OCI-LY7 (cell line): ENCODE data around the gene CACNG3. TPM values are rescaled to one million over a fixed set of nuclear protein-coding genes. Genes with fewer than 3 reads are reported as not detected.

Experiments
- BruUV-seq: library from RNA; stranded (reverse); fragments of 400-500 nt; replicated peaks from 2 replicates; lab custom pipeline; 2021; lab: Mats Ljungman, UMichigan
- CTCF ChIA-PET: fragments of 300-600 bp; sonication (Branson Sonifier 250); formaldehyde crosslinking; loops from one replicate; lab custom pipeline; 2022; ENCODE audit warnings: antibody characterized with exemption; ENCODE audit not compliant: unreplicated experiment; lab: Charles Lee
- POLR2A ChIA-PET: fragments of 300-600 bp; sonication (Branson Sonifier 250); formaldehyde crosslinking; loops from one replicate; lab custom pipeline; 2022; ENCODE audit warnings: antibody characterized with exemption; lab: Charles Lee
- DNase-seq: peaks from one replicate; pipeline ENCODE4 v3.0.0-alpha.2; 2015; ENCODE audit warnings: low spot score
- H2AFZ ChIP-seq: fragments of 200-600 bp; sonication (generic), shearing (Covaris generic); 2 replicates; pipeline ENCODE4 v1.6.1; 2014; ENCODE audit warnings: mild to moderate bottlenecking, antibody characterized with exemption, low read length, moderate library complexity
- H3K27ac ChIP-seq: fragments of 200-600 bp; sonication (generic); 2 replicates; pipeline ENCODE4 v1.5.1; 2014; ENCODE audit warnings: mixed run types, low read depth, mild to moderate bottlenecking, moderate library complexity, low read length, inconsistent platforms; ENCODE audit not compliant: poor library complexity, severe bottlenecking
- H3K36me3 ChIP-seq: fragments of 200-600 bp; sonication (generic); 2 replicates; pipeline ENCODE4 v1.6.1; 2014; ENCODE audit warnings: mild to moderate bottlenecking, antibody characterized with exemption, low read length, moderate library complexity, mixed read lengths; ENCODE audit not compliant: insufficient read depth
- H3K4me1 ChIP-seq: fragments of 200-600 bp; sonication (generic); 2 replicates; pipeline ENCODE4 v1.5.1; 2014; ENCODE audit warnings: mild to moderate bottlenecking, low read length; ENCODE audit not compliant: insufficient read depth, poor library complexity, severe bottlenecking
- H3K4me2 ChIP-seq: fragments of 200-600 bp; sonication (generic); 2 replicates; pipeline ENCODE4 v1.6.1; 2014; ENCODE audit warnings: mild to moderate bottlenecking, low read length
- H3K4me3 ChIP-seq: fragments of 200-600 bp; sonication (generic); 2 replicates; pipeline ENCODE4 v1.5.1; 2014; ENCODE audit warnings: mild to moderate bottlenecking, low read depth, low read length; ENCODE audit not compliant: poor library complexity, severe bottlenecking
- H3K79me2 ChIP-seq: fragments of 200-600 bp; sonication (generic); 2 replicates; pipeline ENCODE4 v1.6.1; 2016; ENCODE audit warnings: low read depth, mild to moderate bottlenecking, low read length, moderate library complexity, mixed read lengths; ENCODE audit not compliant: insufficient read depth
- H3K9me2 ChIP-seq: fragments of 200-600 bp; sonication (generic); 2 replicates; pipeline ENCODE4 v1.6.1; 2016; ENCODE audit warnings: mild to moderate bottlenecking, low read length, mixed read lengths; ENCODE audit not compliant: insufficient read depth
- H3K9me3 ChIP-seq: fragments of 200-600 bp; sonication (generic); 2 replicates; pipeline ENCODE4 v1.6.1; 2014; ENCODE audit warnings: mild to moderate bottlenecking, mixed run types, low read length, mixed read lengths
- H4K20me1 ChIP-seq: fragments of 200-600 bp; sonication (generic); 2 replicates; pipeline ENCODE4 v1.6.1; 2014; ENCODE audit warnings: mild to moderate bottlenecking, antibody characterized with exemption, low read length, moderate library complexity, mixed read lengths; ENCODE audit not compliant: insufficient read depth
- EZH2phosphoT487 ChIP-seq: fragments of 200-600 bp; sonication (generic); IDR thresholded peaks from 2 replicates; pipeline ENCODE4 v1.6.1; 2018; ENCODE audit warnings: low read depth, borderline replicate concordance, mild to moderate bottlenecking, mixed run types, antibody characterized with exemption, low read length, moderate library complexity, mixed read lengths
- intact Hi-C: fragments of 100-400 bp; cut with micrococcal nuclease; formaldehyde crosslinking; loops from one replicate; pipeline ENCODE4 v1.10.0; 2022; ENCODE audit not compliant: unreplicated experiment
- total RNA-seq, 2 experiments: library from RNA; depleted of rRNA in 1 of 2; stranded (reverse); fragments of >200 nt in 1 of 2; shearing (Covaris generic) in 1 of 2; gene quantifications; 2 replicates each; pipeline ENCODE4 v1.2.3, GENCODE V29; 2014 to 2022
- TF ChIP-seq, protein P1 (sequence below): fragments of 200-600 bp; sonication (generic); conservative IDR thresholded peaks from 2 replicates; pipeline ENCODE4 v1.5.1; 2014; ENCODE audit warnings: mild to moderate bottlenecking, antibody characterized with exemption, low read length, moderate library complexity, mixed read lengths

The CACNG3 gene
- total RNA-seq, 2 experiments from 2014 or later = 0.06 TPM; not detected in 1

GRCh38 chr16:24328835-24329452 lies 72.8 kb downstream of the CACNG3 start:
- Histone ChIP-seq H3K79me2 (no peaks in the 10 kb centered on the region), H2AFZ (no peak overlapping the region), H3K36me3 (no peaks in the 10 kb centered on the region), H4K20me1 (no peaks in the 10 kb centered on the region), H3K27ac (no peak overlapping the region), H3K4me2 (no peak overlapping the region), H3K9me3 (no peaks in the 10 kb centered on the region), H3K4me3 (no peak overlapping the region), H3K9me2 (no peaks in the 10 kb centered on the region), H3K4me1 (no peaks in the 10 kb centered on the region)
- ChIA-PET POLR2A (no interaction called here), CTCF (no interaction called here)
- TF ChIP-seq, protein P1, sequence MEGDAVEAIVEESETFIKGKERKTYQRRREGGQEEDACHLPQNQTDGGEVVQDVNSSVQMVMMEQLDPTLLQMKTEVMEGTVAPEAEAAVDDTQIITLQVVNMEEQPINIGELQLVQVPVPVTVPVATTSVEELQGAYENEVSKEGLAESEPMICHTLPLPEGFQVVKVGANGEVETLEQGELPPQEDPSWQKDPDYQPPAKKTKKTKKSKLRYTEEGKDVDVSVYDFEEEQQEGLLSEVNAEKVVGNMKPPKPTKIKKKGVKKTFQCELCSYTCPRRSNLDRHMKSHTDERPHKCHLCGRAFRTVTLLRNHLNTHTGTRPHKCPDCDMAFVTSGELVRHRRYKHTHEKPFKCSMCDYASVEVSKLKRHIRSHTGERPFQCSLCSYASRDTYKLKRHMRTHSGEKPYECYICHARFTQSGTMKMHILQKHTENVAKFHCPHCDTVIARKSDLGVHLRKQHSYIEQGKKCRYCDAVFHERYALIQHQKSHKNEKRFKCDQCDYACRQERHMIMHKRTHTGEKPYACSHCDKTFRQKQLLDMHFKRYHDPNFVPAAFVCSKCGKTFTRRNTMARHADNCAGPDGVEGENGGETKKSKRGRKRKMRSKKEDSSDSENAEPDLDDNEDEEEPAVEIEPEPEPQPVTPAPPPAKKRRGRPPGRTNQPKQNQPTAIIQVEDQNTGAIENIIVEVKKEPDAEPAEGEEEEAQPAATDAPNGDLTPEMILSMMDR = no peak
- TF ChIP-seq EZH2phosphoT487 = no peak
- intact Hi-C loops = no loop called here
- BruUV-seq = no TSS peak
- DNase-seq = no peak

DNA sequence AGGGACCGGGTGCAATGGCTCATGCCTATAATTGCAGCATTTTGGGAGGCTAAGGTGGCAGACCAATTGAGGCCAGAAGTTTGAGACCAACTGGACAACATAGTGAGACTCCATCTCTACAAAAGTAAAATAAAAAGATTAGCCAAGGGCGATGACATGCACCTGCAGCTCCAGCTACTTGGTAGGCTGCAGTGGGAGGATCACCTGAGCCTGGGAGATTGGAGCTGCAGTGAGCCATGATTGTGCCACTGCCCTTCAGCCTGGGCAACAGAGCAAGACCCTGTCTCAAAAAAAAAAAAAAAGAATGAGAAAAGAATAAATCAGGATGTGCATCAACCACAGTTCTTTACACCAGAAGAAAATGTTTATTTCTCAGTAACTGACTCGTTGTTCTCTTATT lies 76.0 kb downstream of the CACNG3 start:
- no TSS peak for BruUV-seq
- H3K36me3 ChIP-seq = no peaks in the 10 kb centered on the region
- H3K4me2 ChIP-seq = no peak overlapping the region
- H2AFZ ChIP-seq = no peak overlapping the region
- H3K4me1 ChIP-seq = no peaks in the 10 kb centered on the region
- no peaks in the 10 kb centered on the region for H3K79me2 ChIP-seq
- no peak overlapping the region for H3K4me3 ChIP-seq
- no peak for DNase-seq
- H3K9me2 ChIP-seq = no peaks in the 10 kb centered on the region
- no peak for TF ChIP-seq EZH2phosphoT487
- TF ChIP-seq, protein P1 = no peak
- intact Hi-C loops = no loop called here
- H3K9me3 ChIP-seq = no peaks in the 10 kb centered on the region
- POLR2A ChIA-PET = interaction anchor here (0.7 kb wide), 1 partner anchor 552 kb away, joined by 3 read pairs; no protein-coding TSS in a partner anchor
- no peak overlapping the region for H3K27ac ChIP-seq
- H4K20me1 ChIP-seq = no peaks in the 10 kb centered on the region
- CTCF ChIA-PET = no interaction called here

DNA sequence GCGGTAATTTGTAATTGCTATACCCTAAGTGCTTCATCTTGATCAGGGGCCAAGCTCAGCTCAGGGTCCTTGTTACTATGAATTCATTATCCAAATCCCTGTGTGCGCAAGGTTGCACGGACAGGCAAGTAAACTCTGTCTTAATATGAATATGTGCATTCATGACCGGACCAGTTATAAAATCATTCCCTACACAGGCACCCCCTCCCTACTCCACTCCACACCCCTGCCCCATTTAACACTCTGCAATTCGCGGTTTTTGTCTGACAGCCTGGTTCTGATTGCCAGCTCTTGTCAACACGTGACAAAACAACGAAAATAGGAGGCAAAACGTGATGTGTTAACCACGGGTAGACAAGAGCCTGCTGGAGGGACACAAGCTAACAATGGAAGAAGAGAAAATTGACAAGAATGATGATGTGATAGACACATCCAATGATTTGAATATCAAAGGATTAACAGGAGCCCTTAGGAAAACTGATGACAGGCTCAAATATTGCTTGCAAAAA lies 76.5 kb downstream of the CACNG3 start:
- intact Hi-C loops = no loop called here
- Histone ChIP-seq H3K9me2 (no peaks in the 10 kb centered on the region), H3K4me2 (no peak overlapping the region), H3K4me1 (no peaks in the 10 kb centered on the region), H3K79me2 (no peaks in the 10 kb centered on the region), H4K20me1 (no peaks in the 10 kb centered on the region), H3K4me3 (no peak overlapping the region), H3K27ac (no peak overlapping the region), H3K9me3 (no peaks in the 10 kb centered on the region), H2AFZ (no peak overlapping the region), H3K36me3 (no peaks in the 10 kb centered on the region)
- ChIA-PET POLR2A (interaction anchor here (0.7 kb wide), 1 partner anchor 552 kb away, joined by 3 read pairs; no protein-coding TSS in a partner anchor), CTCF (no interaction called here)
- no TSS peak for BruUV-seq
- no peak for TF ChIP-seq EZH2phosphoT487
- TF ChIP-seq, protein P1 = no peak
- no peak for DNase-seq
